Stromal cell of bone marrow (primary cell): Measurements from ENCODE around the gene TUBB3.
"Not testable (repeated sequence)": the region's sequence is repeated elsewhere in the genome, so short reads cannot be mapped to it uniquely, and the experiment has no call there.

Experiments used
- DNase-seq: peaks from one replicate; pipeline ENCODE4 v3.0.0-alpha.2; 2012; ENCODE audit warnings: low read depth

Gene TUBB3

GRCh38 chr16:89922884-89923639 lies at the start of gene TUBB3:
Gene TUBB3, plus strand, starts transcription at chr16:89923342. Its CDS starts 60 bp downstream, at chr16:89923402.
- DNase-seq = peak; percentile 62

GRCh38 chr16:89873972-89874689 lies 49.0 kb upstream of the TUBB3 start:
- peak; percentile 86 for DNase-seq

- DNase-seq = not testable (repeated sequence)
Measured at GRCh38 chr16:89879123-89879522, 44.0 kb upstream of the TUBB3 start.

GRCh38 chr16:89880477-89881367 lies 42.4 kb upstream of the TUBB3 start:
- no peak for DNase-seq

- no peak for DNase-seq
Measured at GRCh38 chr16:89881368-89881730, 41.8 kb upstream of the TUBB3 start.

GRCh38 chr16:89883346-89884040 lies 39.6 kb upstream of the TUBB3 start:
- DNase-seq = no peak

GRCh38 chr16:89884041-89884421 lies 39.1 kb upstream of the TUBB3 start:
- DNase-seq = no peak

GRCh38 chr16:89887243-89887642 lies 35.9 kb upstream of the TUBB3 start:
- DNase-seq = no peak

- no peak for DNase-seq
Measured at GRCh38 chr16:89890200-89890599, 32.9 kb upstream of the TUBB3 start.

GRCh38 chr16:89890886-89891657 lies 32.1 kb upstream of the TUBB3 start:
- no peak for DNase-seq

GRCh38 chr16:89892055-89892630 lies 31.0 kb upstream of the TUBB3 start:
- no peak for DNase-seq

- DNase-seq = no peak
Measured at GRCh38 chr16:89892635-89893034, 30.5 kb upstream of the TUBB3 start.

- no peak for DNase-seq
Measured at GRCh38 chr16:89893642-89894548, 29.2 kb upstream of the TUBB3 start.

GRCh38 chr16:89895482-89896250 lies 27.5 kb upstream of the TUBB3 start:
- no peak for DNase-seq

GRCh38 chr16:89897204-89897603 lies 25.9 kb upstream of the TUBB3 start:
- DNase-seq = no peak

- no peak for DNase-seq
Measured at GRCh38 chr16:89898201-89898967, 24.8 kb upstream of the TUBB3 start.

GRCh38 chr16:89899879-89900481 lies 23.2 kb upstream of the TUBB3 start:
- no peak for DNase-seq

- DNase-seq = no peak
Measured at GRCh38 chr16:89900885-89901284, 22.3 kb upstream of the TUBB3 start.
